ENCODE measurements around the gene TAC1.

- TF ChIP-seq POLR2A (IDR thresholded peaks at IDR 0.05) (no peak), CTCF (IDR thresholded peaks at IDR 0.05) (no peak)
Measured at GRCh38 chr7:97734255-97734654, 2.4 kb downstream of the TAC1 start.

Data from lower leg skin (tissue), 3 donors.